ENCODE results near the gene CKB. TPM values are rescaled to one million over a fixed set of nuclear protein-coding genes. Genes with fewer than 3 reads are reported as not detected.
"Not testable (repeated sequence)": the region's sequence is repeated elsewhere in the genome, so short reads cannot be mapped to it uniquely, and the experiment has no call there.

The CKB gene
- total RNA-seq, 1 experiment from 2014 or later = 46.7 TPM

DNA sequence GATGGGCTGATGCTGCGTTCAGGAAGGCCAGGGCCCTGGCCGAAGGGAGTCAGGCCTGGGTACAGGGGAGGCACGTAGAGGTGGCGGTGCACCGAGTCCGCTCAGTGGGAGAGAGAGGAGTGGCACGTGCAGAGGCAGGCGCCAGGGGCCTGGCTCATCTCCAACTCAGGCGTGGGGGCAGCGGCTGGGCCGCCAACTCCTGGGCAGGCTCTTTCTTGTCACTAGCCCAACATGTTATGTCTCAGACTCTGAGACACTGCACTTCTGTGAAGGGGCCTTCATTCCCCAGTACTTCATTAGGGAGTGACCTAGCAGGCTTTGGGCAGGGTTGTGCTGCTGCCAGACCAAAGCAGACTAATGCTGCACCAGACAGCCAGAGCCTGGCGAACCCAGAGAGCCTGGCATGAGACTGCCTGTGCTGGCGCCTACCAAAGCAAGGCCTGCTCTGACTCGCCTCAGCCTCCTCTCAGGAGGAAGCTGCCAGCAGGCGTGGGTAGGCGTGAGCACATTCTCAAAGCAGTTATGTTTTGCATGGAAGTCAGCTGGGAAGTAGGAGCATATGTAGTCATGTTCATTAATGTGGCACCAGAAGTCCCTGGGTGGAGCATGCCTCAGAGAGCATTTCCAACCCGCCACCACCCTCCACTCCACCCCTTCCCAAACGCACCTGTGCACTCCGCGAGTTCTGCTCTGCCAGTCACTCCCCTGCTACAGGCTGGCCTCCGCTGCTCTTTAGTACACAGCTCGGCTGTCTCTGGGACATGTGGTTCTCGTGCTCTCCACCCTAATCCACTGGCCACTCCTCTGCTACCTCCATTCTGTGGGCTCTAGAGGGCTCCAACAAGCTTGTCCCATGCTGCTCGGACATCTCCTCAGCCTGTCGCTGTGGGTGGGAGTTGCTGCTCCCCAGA, 9.7 kb downstream of the CKB start:
- peak; percentile 74 for DNase-seq (ENCODE audit: low read depth)

DNA sequence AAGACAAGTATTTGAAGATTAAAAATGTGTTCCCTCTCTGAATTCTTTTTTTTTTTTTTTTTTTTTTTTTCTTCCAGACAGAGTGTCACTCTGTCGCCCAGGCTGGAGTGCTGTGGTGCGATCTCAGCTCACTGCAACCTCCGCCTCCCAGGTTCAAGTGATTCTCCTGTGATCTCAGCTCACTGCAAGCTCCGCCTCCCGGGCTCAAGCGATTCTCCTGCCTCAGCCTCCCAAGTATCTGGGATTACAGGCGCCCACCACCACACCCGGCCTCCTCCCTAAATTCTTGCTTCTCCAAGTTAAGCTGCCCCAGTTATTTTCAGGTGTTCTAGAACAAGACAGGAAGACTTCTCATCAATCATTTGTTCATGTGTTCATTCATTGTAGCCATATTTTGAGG, 10.4 kb downstream of the CKB start:
- DNase-seq (ENCODE audit: low read depth) = not testable (repeated sequence)

DNA sequence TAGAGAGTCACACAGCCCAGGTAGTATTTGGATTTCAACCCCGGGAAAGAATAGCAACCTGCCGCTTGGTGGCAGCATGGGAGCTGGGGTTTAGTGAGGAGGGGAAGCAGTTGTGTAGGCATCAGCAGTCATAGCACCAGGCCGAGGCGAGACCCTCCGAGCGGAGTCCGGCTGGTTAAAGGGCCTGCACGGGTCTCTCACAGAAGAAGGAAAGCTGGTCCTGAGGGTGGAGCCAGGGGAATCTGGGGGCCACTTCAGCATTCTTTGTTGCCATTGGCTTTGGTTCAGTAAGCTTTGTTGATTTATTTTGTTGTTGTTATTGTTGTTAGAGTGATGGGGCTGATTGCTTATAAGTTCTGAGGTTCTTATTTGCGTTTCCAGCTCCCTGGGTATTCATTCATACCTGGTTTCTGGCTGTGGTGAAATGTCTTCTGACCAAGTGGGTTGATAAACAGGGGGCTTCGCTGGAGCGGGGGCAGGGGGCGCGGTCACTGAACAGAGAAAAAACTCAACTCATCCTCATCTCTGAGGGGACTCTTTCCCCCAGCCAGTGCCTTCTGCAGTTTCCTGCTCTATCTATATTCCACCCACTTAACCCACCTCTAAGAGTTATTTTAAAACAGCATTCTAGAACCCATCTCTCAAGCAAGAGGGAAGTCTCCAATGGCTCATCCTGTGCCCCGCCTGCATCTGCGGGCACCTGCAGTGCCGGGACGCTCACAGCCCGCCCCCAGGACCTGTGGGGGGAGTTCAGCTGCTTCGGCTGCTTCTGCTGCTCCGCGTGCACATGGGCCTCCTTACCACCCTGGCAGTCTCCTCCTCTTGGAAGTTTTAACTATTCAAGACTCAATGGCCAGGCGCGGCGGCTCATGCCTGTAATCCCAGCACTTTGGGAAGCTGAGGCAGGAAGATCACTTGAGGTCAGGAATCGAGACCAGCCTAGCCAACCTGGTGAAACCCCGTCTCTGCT, 11.6 kb downstream of the CKB start:
- DNase-seq (ENCODE audit: low read depth) = no peak

DNA sequence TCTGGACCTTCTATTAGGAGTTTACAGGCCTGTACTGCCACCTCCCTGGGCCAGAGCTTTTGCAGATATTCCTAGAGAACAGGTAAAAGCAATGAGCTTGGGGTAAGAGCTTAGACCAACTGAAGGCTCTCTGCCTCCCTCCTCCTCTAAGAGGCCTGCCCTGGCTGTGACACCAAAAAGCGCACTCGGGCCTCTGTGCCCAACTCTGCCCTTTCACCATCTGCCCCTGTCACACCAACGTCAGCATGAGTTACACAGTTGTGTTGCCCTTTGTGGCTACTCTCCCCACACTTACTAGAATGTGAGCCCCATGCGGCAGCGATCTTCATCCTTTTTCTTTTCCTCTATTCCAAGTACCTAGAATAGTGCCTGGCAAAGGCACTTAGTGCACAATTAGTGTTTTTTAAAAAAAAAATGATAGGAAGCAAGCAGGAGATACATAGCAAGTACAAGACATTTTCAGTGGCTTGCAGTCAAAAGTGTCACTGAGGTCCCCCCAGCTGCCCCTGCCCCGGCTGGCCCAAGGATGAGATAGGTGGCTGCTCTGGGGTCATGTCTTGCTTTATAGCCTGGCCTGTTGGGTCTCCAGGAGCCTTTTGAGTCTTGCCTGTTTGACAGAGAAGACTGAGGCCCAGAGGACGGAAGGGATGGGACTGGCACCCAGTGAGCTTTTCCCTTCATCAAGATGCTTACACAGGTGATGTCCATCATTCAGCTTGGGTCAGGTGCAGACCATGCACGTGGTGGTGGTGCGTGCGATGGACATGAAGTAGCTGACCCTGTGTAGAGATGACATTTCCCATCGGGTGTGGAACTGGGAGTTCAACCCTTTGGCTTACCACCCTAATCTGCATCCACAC, 12.5 kb downstream of the CKB start:
- no peak for DNase-seq (ENCODE audit: low read depth)

DNA sequence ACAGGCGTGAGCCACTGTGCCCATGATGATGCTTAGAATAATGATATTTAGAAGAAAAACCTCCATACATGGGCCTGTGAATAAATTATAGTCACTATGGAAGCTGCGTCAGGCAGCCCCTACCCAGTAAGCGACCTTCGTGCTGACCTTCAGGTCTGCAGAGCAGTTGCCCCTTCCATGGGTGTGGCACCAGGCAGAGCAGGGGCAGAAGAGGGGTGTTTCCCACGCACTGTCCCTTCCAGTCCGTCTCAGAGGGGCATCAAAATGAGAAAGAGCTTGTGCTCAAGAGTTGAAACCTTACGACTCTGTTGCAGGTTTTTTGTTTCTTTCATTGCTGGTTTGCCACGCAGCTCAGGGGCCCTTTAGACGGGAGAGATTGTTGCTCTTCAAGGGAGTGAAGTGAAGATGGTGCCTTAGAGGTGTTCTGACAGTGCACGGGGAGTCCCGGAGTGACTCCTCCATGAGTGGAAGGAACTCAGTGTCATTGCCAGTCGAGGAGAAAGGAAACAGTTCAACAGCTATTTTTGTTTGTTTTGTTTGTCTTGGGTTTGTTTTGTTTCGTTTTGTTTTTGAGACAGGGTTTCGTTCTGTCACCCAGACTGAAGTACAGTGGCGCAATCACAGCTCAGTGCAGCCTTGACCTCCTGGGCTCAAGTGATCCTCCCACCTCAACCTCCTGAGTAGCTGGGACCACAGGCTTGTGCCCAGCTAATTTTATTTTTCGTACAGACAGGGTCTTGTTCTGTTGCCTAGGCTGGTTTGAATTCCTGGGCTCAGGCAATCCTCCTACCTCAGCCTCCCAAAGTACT, 13.9 kb downstream of the CKB start:
- no peak for DNase-seq (ENCODE audit: low read depth)

DNA sequence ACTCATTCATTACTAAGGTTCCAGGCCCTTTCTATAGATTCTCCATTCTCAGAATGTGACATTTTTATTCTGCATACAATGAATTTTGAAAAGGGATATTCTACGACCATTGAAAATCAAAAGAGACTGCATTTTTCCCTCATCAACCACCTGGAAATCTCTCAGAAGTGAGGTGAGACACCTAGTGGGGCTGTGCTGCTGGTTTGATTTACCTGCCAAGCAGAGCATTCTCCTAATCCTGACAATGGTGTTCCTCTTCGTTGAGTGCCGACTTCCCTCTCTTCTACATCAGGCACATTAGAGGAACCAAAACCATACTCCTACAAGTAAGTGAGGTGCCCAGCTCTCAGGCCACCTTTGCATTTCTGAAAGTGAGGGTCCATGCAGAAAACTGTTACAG, 14.9 kb downstream of the CKB start:
- no peak for DNase-seq (ENCODE audit: low read depth)

DNA sequence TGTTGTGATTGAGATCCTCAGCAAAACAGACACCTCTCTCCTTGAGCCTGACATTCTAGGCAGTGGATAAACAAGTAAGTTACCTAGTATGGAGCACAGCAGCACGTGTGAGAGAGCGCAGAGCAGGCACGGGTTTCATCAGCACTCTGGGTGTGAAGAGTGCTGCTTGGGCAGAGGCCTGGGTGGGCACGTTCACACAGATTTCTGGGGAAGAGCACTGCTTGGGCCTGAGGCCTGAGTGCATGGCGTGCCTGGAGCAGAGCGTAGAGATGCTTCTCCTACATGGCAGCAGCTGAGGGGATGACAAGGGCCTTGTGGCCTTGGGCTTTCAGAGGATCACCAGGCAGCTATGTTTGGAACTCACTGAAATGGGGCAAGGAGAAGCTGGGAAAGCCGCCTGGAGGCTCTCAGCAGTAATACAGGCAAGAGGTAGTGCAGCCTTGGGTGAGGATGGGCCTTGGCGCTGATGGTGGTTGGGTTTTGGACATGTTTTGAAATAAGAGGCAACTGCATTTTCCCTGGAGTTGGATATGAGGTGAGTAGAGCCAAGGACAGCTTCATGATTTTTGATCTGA, 17.6 kb downstream of the CKB start:
- DNase-seq (ENCODE audit: low read depth) = no peak

DNA sequence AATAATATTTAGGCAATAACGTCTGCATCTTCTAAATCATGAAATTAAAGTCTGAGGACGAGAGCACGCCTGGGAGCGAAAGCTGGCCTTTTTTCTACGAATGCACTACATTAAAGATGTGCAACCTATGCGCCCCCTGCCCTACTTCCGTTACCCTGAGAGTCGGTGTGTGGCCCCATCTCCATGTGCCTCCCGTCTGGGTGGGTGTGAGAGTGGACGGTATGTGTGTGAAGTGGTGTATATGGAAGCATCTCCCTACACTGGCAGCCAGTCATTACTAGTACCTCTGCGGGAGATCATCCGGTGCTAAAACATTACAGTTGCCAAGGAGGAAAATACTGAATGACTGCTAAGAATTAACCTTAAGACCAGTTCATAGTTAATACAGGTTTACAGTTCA, 19.3 kb downstream of the CKB start:
- DNase-seq (ENCODE audit: low read depth) = no peak

DNA sequence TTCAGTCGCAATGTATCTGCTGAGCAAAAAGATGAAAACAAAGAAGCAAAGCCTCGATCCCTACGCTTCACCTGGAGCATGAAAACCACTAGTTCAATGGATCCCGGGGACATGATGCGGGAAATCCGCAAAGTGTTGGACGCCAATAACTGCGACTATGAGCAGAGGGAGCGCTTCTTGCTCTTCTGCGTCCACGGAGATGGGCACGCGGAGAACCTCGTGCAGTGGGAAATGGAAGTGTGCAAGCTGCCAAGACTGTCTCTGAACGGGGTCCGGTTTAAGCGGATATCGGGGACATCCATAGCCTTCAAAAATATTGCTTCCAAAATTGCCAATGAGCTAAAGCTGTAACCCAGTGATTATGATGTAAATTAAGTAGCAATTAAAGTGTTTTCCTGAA, 19.8 kb downstream of the CKB start:
- no peak for DNase-seq (ENCODE audit: low read depth)

DNA sequence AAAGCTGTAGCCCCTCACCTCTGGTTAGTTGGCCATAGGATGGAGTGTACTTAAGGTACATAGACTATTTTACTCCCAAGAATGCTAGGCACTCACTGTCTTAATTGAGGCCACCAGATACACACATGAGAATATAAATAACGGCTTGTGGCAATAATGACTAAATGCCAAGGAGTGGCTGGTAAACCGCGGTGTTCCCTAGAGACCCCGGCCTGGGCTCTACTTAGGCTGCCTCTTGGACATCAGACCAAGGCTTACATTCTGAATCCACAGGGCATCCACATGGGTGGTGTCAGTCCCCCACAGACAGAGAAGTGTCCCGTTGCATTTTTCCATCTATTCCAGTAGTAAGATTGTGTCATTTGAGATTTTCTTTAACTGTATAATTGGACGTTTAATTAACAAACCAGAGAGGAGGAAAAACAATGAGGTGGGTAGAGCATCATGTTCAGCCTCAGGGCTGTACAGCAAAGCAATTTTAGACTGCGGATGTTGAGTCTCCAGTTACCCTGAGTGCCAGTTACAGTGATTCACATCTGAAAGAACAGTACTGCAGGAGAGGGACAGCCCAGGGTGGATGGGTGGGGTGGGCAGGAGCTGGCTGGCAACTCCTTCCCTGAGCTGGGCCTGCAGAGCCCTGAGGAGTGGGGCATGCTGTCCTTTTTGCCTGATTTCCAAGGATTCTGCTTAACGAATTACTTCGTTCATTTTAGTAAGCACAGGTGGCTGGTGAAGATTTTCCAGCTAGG, 20.5 kb downstream of the CKB start:
- no peak for DNase-seq (ENCODE audit: low read depth)

DNA sequence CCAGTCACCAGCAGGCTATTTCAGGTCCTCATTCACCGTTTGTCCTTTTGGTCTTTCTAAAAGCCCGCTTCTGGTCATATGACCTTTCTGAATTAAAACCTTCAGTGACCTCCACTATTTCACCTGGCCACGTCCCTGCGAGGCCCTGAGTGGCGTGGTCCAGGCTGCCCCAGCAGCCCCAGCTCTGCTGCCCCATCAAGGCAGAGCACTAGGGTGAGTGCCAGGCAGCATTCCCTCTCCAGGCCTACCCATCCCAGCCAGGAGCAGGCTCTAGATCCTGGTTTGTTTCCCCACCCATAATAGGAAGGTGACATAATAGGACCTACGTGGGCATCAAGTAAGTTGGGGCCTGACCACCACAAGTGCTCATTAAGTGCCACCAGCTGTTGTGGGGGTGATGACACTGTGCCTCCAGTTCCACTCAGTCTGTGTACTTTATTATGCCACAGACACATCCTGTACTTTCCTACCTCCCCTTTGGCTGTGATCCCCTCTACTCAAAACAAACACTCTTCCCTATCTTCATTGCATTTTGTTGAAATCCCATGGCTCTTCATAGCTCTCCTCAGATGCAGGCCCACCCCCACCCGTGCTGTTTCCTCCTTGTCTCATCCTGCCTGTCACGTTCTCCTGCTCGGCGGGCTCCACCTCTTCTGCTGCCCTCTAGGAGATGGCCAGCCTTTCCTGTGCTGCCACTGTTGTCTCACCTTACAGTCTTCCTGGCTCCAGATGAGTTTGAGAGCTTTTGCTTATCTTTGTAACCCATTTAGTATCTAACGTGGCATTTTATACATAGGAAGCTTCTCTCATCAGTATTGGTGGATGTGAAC, 21.4 kb downstream of the CKB start:
- no peak for DNase-seq (ENCODE audit: low read depth)

DNA sequence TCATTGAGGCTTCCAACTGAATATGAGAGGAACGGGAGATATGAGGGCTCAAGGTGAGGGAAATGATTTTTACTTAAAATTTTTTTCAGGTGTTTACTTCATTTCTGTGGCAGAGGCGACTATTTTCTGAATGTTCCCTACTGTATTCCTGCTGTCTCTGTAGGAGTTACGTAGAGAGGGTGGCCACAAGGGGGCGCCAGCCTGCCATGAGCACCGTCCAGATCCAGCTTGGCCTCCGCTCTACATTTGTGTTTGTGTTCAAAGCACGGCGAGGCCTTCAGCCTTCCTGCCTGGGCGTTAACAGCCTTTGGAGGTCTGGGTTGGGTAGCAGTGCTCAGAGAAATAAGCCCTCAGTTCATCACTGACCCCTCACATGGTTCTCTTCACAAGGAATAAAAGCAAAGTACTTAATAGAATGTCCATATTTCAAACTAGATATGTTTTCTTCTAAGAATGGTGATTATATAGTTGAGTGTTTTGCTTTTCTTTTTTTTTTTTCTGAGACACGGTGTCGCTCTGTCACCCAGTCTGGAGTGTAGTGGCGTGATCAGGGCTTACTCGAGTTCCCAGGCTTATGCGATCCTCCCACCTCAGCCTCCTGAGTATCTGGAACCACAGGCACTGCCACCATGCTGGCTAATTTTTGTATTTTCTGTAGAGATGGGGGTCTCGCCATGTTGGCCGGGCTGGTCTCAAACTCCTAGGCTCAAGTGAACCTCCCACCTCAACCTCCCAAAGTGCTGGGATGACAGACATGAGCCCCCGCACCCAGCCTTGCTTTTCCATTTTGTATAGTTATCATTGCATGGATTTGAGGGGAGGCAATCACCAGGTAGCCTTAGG, 22.3 kb downstream of the CKB start:
- DNase-seq (ENCODE audit: low read depth) = peak; percentile 70

DNA sequence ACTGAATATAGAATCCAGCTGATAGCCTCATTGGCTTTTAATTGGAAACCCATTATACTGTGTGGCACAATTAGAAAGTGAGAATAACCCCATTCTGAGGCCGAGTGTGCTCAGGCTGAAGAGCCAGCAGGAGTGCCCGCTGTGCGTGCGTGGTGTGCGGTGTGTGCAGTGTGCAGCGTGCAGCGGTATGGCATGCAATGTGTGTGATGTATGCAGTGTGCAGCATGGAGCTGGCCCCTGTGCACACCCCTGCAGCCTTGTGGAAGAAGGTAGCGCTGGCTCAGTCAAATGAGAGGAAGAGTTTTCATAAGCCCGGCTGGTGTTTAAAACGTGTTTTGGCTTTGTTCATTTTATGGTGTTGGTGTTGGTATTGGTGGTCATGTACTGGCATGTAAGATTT, 22.9 kb downstream of the CKB start:
- DNase-seq (ENCODE audit: low read depth) = no peak

DNA sequence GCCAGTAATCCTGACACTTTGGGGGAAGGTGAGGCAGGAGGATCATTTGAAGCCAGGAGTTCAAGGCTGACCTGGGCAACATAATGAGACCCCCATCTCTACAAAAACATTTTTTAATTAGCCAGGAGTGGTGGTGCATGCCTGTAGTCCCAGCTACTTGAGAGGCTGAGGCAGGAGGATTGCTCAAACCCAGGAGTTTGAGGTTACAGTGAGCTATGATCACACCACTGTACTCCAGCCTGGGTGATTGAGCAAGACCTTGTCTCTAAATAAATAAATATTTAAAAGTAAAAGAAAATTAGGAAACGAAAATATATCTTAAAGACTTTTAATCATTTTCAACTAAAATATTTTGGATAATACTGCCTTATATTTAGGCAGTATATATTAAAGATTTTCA, 25.9 kb downstream of the CKB start:
- no peak for DNase-seq (ENCODE audit: low read depth)

DNA sequence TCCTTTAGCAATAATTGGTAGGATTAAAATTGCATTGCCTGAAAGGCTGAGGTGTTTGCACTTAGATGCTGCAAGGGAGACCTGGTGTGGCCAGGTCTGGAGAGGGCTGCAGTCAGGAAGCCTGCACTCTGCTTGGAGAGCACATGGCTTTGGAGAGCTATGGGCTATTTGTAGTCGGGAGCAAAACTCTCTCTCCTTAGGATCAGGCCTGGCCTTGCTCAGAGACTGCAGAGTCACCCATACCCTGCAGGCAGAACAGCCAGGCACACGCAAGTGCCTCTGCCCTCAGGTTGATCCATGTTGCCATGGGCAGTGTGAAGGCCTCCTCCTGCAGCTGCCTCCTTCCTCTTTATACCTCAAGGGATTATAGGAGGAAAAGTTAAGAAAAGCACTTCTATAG, 26.8 kb downstream of the CKB start:
- no peak for DNase-seq (ENCODE audit: low read depth)

DNA sequence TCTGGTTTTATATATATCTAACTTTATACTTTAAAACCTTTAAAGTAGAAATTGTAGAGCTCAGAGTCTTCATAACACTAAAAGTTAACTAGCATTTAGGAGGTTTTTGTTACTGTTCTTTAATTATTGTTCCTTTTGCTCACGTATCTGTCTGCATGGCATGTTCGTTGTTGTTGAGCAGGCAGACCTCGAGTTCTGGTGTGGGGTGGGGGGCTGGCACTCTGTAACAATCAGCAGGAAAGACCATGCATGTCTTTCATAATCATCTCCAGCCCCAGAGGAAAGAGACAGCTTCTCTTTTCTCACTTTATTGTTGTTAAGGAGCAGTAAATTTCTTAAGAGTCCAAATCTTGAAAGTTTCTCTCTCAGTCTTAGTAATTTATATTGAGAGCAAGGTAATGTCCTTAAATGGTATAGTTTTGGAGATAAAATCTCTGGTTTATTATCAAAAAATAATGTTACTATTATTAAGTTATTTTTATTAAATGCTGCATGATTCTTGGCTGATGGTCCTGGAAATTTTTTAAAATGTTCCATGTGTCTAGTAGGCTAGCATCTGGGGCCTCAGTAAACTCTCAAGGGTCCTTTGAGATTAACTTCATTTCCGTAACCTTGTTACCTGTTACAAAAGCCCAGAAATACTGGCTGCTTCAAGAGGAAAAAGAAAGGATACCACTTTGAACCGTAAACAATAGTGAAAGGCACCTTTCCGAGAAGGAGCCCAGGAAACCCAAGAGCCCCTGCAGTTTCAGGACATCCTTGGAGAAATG, 30.3 kb downstream of the CKB start:
- DNase-seq (ENCODE audit: low read depth) = no peak

DNA sequence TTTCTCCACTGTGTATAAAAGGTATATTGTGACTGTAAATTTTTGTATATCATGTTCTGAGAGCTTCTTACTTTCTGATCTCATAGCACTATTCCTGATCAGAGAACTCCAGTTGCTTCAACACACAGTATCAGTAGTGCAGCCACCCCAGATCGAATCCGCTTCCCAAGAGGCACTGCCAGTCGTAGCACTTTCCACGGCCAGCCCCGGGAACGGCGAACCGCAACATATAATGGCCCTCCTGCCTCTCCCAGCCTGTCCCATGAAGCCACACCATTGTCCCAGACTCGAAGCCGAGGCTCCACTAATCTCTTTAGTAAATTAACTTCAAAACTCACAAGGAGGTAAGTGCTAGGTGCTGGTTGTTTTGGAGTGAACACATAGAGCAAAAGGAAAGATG, 30.9 kb downstream of the CKB start:
- no peak for DNase-seq (ENCODE audit: low read depth)

Data from LHCN-M2 (cell line).